GM18507 (cell line): Measurements from ENCODE around the gene DUXA.
"Not testable (repeated sequence)": the region's sequence is repeated elsewhere in the genome, so short reads cannot be mapped to it uniquely, and the experiment has no call there.

Experiments used
- DNase-seq: peaks from one replicate; pipeline ENCODE4 v3.0.0; 2011; ENCODE audit warnings: low read depth; ENCODE audit not compliant: insufficient read length; ENCODE audit errors: extremely low spot score
- FAIRE-seq: peaks from 2 replicates; lab custom pipeline; 2011; peaks lifted over from hg19 to GRCh38; lab: Jason Lieb, UNC

Gene DUXA

GRCh38 chr19:57167385-57167784 lies at the start of gene DUXA:
DUXA (minus strand) TSS chr19:57167485; CDS start chr19:57167443, 42 bp downstream.
- no peak for FAIRE-seq

DNA sequence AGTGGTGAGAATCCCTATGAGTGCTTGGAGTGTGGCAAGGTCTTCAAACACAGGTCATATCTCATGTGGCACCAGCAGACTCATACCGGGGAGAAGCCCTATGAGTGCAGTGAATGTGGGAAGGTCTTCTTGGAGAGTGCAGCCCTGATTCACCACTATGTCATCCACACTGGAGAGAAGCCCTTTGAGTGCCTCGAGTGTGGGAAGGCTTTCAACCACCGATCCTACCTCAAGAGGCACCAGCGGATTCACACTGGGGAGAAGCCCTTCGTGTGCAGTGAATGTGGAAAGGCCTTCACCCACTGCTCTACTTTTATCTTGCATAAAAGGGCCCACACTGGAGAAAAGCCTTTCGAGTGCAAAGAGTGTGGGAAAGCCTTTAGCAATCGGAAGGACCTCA lies 44.8 kb upstream of the DUXA start:
- FAIRE-seq (no peak), DNase-seq (no peak)

More at GRCh38 chr19:57167385-57167784, at the start of gene DUXA:
- no peak for DNase-seq

GRCh38 chr19:57210381-57210780 lies 43.1 kb upstream of the DUXA start:
- FAIRE-seq (no peak), DNase-seq (no peak)

DNA sequence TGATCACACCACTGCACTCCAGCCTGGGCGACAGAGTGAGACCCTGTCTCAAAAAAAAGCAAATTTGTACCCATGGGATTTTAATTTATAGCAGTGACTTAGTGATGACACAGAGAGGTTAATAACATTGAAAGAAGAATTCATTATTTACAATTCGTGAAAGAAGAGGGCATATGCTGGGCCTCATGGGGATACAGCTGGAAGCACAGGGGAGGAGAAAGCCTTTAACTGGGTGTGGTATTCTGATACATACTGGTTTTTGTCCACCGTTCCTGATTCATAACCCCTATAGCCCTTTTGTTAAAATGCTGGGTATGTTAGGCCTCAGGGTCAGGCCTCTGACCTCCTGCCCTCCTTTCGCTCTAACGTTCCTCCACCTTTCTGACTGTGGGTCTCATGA lies 34.9 kb upstream of the DUXA start:
- DNase-seq (no peak), FAIRE-seq (no peak)

DNA sequence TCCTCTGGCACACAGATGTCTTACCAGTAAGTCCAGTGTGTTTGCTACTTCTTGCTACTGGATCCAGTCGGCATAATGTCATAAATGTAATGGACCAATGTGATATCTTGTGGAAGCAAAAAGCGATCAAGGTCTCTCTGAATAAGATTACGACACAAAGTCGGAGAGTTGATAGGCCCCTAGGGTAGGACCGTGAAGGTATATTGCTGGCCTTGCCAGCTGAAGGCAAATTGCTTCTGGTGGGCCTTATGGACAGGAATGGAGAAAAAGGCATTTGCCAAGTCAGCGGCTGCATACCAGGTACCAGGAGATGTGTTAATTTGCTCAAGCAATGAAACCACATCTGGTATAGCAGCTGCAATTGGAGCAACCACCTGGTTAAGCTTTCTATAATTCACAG lies 30.6 kb upstream of the DUXA start:
- not testable (repeated sequence) for DNase-seq, FAIRE-seq

GRCh38 chr19:57192993-57193392 lies 25.7 kb upstream of the DUXA start:
- FAIRE-seq: no peak
- no peak for DNase-seq

DNA sequence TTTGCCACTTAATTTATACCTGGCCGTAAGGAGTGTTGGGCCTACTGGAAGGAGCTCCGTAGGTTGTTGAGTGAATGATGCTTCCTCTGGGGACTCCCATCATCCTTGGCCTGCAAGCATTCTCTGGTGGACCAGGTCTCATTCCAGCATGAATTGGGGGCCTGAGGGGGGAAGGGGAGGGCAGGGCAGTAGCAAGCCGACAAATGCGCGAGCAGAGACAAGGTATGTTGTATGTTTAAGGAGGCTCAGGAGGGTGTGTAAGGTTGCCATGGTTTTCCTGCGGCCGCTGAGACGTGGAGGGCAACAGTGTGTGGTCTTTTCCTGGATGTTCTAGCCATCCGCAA lies 24.8 kb upstream of the DUXA start:
- no peak for DNase-seq
- FAIRE-seq: no peak

DNA sequence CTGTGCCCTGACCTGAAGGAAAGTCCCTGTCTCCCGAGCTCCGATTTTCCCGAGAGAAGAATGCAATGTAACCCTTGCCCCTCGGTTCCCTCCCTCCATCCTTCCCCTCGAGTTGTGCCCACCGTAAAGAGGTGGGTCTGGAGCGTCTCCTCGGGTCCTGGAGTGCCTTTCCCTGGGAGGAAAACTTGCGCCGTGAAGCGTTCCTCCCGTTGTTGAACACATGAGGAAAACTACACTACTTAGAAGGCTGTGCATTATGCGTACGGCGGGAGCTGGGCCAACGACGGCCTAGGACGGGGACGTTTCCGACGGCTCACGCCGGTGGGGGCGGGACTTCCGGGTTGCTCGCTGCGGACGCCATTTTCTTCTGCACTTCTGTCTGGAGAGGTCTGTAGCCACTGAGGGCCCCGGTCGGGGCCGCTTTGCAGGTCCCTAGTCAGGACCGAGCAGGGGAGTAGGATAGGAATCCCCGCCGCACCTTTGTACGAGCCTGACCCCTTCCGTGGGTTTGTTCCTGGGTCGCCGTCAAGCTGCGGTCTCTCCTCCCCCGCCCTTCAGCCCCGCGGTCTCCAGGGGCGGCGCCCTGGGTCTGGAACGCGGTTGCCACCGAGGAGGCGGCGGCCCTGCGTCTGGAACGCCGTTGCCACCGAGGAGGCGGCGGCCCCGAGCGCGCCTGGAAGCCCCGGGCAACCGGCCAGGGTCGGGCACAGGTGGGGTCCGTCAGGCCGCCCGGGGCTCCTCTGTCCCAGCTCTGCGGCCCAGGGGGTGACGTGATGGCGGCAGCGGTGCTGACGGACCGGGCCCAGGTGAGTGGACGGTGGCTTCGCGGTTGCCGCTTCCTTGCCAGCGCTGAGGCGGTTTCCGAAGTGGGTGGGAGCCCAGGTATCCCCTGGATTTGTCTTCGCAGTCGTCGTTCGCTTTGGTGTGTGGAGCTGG lies 24.1 kb upstream of the DUXA start, which contains the start of gene ZNF264:
Gene ZNF264, plus strand, starts transcription at position 360 of the 936 bp plus-strand sequence. Its CDS starts 414 bp downstream, at position 774.
- FAIRE-seq (peak; percentile 75), DNase-seq (peak; percentile 77)

DNA sequence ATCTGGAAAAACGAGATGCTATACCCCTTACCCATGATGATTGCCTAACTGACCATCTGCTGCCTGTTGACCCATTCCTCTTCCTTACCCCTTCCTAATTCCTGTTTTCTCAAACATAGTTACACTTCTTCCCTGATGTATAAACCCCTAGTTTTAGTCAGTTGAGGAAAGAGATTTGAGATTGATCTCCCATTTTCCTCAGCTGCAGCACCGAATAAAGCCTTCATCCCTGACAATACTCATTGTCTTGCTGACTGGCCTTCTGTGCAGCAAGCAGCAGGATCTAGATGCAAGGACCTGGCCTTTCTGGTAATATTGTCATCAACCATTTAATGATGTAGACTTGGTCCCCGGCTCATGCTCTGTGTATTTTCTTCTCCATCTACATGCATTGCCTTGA lies 23.0 kb upstream of the DUXA start:
- no peak for FAIRE-seq
- no peak for DNase-seq

- DNase-seq (no peak), FAIRE-seq (no peak)
These were observed 4.3 kb upstream of the DUXA start for GRCh38 chr19:57171551-57172081.

DNA sequence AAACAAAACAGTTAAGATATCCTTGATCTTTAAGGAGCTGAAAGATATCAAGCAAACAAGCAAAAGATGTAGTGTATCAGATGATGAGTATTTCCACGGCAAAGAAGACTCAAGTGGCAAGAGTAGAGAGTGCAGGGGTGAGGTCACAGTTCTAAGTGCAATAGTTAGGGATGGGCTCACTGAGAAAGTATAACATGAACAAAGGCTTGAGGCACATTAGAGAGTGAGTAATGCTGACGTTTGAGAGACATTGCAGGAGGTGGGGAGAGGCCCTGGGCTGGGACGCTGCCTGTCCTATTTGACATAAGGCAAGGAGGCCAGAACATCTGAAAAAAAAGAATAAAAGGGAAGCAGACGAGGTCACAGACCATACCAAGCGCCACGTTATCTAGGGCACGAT lies 1.4 kb downstream of the DUXA start:
- DNase-seq: no peak
- FAIRE-seq: no peak

DNA sequence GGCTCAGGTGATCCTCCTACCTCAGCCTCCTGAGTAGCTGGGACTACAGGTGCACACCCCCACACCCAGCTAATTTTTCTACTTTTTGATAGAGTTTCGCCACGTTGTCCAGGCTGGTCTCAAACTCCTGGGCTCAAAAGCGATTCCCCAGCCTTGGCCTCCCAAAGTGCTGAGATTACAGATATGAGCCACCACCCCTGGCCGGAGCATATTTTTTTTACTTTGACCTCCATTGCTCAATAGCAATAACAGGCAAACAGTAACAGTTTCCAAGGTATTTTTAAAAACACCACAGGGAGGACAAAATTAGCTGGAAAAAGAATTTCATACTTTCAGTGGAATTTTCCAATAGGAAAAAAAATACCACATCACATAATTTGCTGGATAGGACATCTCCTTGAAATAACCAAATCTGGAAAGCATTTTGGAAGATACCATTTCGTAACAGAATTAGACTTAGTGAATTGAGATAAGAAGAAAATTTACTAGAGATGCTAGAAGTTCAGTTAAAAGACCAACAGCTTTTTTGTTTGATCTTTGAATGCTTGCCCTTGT lies 5.2 kb downstream of the DUXA start:
- DNase-seq (no peak), FAIRE-seq (no peak)

- DNase-seq (no peak), FAIRE-seq (no peak)
These were observed 14.4 kb downstream of the DUXA start for GRCh38 chr19:57152921-57153320.

GRCh38 chr19:57141699-57142098 lies 25.6 kb downstream of the DUXA start:
- no peak for FAIRE-seq
- no peak for DNase-seq

GRCh38 chr19:57135797-57136196 lies 31.5 kb downstream of the DUXA start:
- no peak for FAIRE-seq

DNA sequence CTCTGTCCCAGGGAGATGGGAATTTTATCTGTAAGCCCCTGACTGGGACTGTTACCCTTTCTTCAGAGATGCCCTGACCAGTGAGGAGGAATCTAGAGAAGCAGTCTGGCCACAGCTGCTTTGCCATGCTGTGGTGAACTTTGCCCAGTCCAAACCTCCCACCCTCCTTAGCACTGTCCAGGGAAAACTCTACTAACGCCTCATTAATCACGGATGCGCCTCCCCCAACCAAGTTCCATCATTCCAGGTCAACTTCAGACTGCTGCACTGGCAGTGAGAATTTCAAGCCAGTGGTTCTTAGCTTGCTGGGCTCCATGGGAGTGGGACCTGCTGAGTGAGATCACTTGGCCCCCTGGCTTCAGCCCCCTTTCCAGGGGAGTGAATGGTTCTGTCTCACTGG lies 39.9 kb downstream of the DUXA start:
- FAIRE-seq, DNase-seq: not testable (repeated sequence)

More at GRCh38 chr19:57135797-57136196, 31.5 kb downstream of the DUXA start:
- DNase-seq: no peak

- FAIRE-seq: no peak
These were observed 43.4 kb downstream of the DUXA start for GRCh38 chr19:57123882-57124281.

GRCh38 chr19:57118848-57119247 lies 48.4 kb downstream of the DUXA start:
- DNase-seq (no peak), FAIRE-seq (no peak)

More at GRCh38 chr19:57123882-57124281, 43.4 kb downstream of the DUXA start:
- no peak for DNase-seq

DNA sequence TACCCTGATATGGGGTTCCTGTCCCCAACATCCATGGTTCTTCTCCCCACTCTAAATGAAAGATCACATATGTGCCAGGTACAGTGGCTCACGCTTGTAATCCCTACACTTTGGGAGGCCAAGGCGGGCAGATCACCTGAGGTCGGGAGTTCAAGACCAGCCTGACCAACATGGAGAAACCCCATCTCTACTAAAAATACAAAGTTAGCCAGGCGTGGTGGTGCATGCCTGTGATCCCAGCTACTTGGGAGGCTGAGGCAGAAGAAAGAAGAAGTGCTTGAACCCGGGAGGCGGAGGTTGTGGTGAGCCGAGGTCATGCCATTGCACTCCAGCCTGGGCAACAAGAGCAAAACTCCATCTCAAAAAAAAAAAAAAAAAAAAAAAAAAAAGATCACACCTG lies 53.8 kb downstream of the DUXA start:
- DNase-seq, FAIRE-seq: not testable (repeated sequence)

DNA sequence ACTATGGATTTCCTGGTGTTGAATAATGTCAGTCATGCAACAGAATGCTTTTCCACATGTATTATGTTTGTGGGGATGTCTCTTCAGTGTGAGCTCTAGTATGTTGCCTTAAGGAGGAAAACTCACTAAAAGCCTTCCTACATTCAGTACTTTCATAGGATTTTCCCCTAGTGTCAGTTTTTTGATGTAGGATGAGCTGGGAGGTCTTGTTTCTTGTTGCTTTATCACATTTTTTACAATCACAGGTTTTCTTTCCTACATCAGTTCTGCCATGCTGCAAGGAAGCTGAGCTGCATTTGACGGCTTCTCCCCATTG lies 56.0 kb downstream of the DUXA start:
- DNase-seq (no peak), FAIRE-seq (no peak)
